HG02642 (cell line): ENCODE data around the gene BRINP3.
"Not testable (repeated sequence)": the region's sequence is repeated elsewhere in the genome, so short reads cannot be mapped to it uniquely, and the experiment has no call there.

Experiments used
- ATAC-seq: cut with Tn5 transposase; IDR thresholded peaks from one replicate; pipeline ENCODE4 v1.9.1; 2021; ENCODE audit warnings: mild to moderate bottlenecking; ENCODE audit not compliant: unreplicated experiment, poor library complexity

Gene BRINP3

GRCh38 chr1:190477762-190478148 lies at the start of gene BRINP3:
Gene BRINP3, minus strand, starts transcription at chr1:190477864.
- no peak for ATAC-seq

GRCh38 chr1:190511554-190511953 lies 33.9 kb upstream of the BRINP3 start:
- ATAC-seq: no peak

DNA sequence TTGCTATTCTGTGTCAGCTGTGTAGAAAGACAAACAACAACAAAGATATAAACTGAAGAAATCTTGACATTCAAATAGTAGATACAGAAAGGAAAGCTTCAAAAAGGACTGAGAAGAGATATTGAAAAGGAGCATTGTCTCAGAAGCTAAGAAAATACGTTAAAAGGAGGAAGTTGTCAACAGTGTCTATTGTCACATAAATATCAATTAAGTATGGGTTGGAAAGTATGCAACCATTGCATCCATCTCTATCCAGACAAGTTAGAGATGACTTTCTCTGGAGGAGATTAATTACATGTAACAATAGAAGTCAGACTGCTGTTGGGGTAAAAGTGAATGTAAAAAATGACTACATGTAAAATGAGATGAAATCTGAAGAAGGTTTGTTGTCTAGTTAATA lies 29.7 kb upstream of the BRINP3 start:
- ATAC-seq: no peak

GRCh38 chr1:190504539-190504938 lies 26.9 kb upstream of the BRINP3 start:
- ATAC-seq: not testable (repeated sequence)

DNA sequence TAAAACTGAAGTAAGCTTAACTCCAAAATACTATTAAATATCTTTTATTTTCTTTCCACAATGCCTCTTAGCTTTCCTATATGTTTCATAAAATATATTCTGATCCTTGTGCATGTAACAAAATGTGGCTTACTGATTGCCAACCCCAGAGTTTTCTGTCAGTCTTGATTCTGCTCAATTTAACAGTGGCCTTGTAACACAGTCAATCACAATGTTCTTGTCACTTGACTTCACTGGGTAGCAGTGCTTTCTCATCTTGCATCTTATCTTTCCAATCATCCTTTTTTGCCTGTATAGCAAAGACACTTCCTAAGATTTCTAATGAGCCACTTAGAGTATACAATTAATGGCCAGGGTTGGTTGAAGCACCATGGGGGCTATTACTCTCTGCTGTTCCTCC lies 19.9 kb upstream of the BRINP3 start:
- ATAC-seq: no peak

- ATAC-seq: no peak
These were observed 16.8 kb upstream of the BRINP3 start for GRCh38 chr1:190494451-190494850.

- no peak for ATAC-seq
These were observed 13.7 kb upstream of the BRINP3 start for GRCh38 chr1:190491404-190491803.

DNA sequence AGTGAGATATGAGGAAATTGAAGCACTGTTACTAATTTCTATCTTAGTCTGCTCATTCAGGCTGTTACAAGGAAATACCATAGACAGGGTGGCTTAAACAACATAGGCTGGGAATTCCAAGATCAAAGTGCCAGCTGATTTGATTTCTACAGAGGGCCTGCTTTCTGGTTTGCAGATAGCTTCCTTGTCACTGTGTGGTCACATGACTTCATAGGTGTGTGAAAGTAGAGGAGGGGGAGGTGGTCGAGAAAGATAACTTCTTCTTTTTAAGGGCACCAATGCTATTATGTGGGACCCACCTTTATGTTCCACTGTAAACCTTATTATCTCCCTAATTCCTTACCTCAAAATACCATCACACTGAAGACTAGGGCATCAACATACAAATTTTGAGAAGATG lies 6.4 kb upstream of the BRINP3 start:
- no peak for ATAC-seq

DNA sequence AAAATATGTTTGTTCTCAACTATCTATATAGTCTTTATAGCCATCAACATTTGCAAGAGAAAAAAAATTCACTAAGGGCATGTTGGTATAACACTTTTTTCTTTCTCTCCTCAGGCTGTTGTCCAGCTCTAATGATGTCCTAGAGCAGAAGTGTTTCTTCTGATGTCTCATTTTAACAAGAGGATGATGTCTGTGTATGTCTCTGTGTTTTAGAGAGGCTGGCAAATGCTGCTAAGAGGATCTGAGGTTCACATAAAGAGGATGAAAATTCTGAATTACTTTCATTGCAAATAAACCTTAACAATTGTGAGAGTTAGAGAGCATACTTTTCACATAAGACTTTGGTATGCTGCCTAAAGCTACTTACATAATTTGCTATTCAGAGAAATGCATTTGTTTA lies 2.6 kb upstream of the BRINP3 start:
- ATAC-seq: no peak

GRCh38 chr1:190479516-190479915 lies 1.9 kb upstream of the BRINP3 start:
- no peak for ATAC-seq

DNA sequence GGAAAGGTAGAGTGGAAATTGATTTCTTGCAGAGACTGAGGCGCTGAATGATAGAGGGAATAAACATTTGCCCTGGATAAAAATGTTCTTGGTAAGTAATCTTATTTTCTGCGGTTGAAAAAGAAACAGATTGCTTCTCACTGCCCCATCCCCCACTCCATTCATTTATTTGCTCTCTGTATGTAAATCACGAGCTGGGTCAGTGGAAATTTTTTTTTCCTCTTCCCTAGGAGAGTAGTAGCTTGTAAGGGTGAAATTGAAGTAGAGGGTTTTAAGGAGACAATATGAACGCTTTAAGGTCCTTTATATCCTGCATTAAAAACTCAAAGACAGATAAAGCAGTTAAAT lies 1.4 kb upstream of the BRINP3 start:
- ATAC-seq: no peak

- peak; percentile 68 for ATAC-seq
These were observed 735 bp upstream of the BRINP3 start for GRCh38 chr1:190478149-190479049.

- ATAC-seq: no peak
These were observed 858 bp downstream of the BRINP3 start for GRCh38 chr1:190476806-190477205.

DNA sequence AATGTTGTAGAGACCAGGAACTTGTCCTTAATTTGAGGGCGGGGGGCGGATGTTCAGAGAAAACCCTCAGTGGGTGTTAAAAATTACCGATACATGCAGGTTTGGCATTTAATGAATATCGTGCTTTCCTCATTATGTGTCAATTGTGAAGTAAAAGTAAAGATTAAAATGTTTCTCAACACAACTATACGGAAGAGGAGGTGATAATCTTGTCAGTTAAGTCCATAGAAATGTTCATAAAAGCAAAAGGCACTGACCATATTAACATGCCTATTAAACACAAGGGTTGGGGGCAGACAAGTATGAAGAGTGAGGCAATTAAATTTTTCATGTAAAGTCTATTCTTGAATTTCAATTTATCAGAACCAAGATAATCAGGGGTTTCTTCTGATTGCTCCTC lies 1.3 kb downstream of the BRINP3 start:
- no peak for ATAC-seq

GRCh38 chr1:190475421-190476141 lies 2.1 kb downstream of the BRINP3 start:
- no peak for ATAC-seq

GRCh38 chr1:190474650-190475211 lies 2.9 kb downstream of the BRINP3 start:
- no peak for ATAC-seq

DNA sequence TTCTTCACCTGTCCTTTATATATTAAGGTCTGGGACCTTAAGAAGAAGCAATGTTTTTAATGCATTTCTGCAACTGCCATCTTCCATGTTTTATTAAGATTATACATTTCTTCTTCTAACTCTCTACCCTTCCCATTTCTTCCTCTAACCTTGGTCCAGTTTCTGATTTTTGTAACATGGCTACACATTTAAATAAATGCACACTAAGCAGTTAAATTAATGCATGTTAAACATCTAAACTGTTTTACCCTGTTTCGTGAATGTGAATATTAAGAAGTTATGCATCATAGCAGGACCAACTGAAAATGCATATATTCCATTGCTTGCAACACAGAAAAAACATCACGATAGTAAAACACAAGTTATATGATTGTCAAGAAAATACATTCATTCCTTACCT lies 3.7 kb downstream of the BRINP3 start:
- ATAC-seq: no peak

DNA sequence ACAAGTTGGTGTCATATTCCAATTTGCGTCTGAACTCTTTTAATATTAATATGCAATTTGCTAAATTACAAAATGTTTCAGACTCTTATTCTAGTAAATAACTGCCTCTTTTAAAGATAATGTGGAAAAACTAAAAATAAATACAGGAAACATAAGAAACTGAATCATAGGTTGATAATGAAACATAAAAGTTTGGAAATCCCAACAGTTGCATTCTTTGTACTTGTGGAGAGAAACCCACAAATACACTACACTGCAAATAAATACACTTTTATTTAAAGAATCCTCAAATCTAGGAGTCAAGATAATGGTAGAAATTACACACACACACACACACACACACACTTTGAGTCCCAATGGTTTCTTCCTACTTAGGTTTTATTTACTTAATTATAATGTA lies 5.2 kb downstream of the BRINP3 start:
- ATAC-seq: no peak

GRCh38 chr1:190472042-190472441 lies 5.6 kb downstream of the BRINP3 start:
- ATAC-seq: no peak

DNA sequence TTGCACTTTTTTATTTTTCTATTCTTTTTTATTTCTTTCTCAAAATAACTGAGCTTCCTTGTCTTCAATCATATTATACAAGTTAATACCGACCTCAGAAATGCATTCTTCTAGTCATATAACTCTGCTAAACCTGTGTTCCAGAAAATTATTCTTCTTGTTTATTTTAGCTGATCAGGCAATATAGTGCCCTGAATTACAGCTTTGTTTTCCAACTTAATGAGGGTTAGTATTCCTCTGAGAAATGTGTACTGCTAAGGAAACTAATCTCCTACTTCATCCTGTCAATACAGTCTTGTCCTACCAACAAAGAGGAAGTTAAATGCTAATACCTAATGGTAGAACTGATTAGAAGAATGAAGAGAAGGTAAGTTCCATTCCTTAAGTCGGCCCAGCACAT lies 13.0 kb downstream of the BRINP3 start:
- no peak for ATAC-seq

DNA sequence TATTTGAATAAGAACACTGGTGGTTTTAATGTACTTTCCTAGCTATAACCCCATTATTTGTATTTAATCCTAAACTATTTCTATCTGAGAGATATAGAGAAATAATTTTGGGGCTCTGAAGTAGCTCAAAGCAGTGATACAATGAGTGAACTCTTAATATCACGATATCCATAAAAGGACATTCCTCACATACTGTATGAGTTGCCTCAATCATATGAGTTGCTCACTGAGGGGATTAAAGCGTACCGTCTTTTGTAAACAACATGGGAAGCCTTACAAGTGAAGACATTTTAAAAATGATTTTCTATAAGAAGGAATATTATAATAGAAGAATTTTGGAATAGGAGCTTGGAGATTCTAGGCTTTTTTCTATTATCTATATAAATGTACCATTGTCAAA lies 21.5 kb downstream of the BRINP3 start:
- ATAC-seq: no peak
